IPS DF 6.9 (cell line): Measurements from ENCODE around the gene CLDN3.

Source experiments
- DNase-seq: peaks from one replicate; pipeline ENCODE4 v3.0.0-alpha.2; 2013; ENCODE audit warnings: low read depth, low spot score
- H3K27ac ChIP-seq: one replicate; pipeline ENCODE4 v1.5.1; 2013; ENCODE audit warnings: low read length, control low read depth
- H3K27me3 ChIP-seq: 2 replicates; pipeline ENCODE4 v1.6.1; 2013; ENCODE audit warnings: mild to moderate bottlenecking, low read length; ENCODE audit not compliant: control insufficient read depth, insufficient read depth
- H3K36me3 ChIP-seq: 2 replicates; pipeline ENCODE4 v1.6.1; 2013; ENCODE audit warnings: low read length; ENCODE audit not compliant: control insufficient read depth, insufficient read depth
- H3K4me1 ChIP-seq: 2 replicates; pipeline ENCODE4 v1.6.1; 2013; ENCODE audit warnings: low read length; ENCODE audit not compliant: control insufficient read depth, insufficient read depth
- H3K4me3 ChIP-seq: 2 replicates; pipeline ENCODE4 v1.5.1; 2013; ENCODE audit warnings: mild to moderate bottlenecking, low read length
- H3K9me3 ChIP-seq: 2 replicates; pipeline ENCODE4 v1.6.1; 2013; ENCODE audit warnings: low read length, inconsistent platforms; ENCODE audit not compliant: control insufficient read depth, insufficient read depth
- WGBS: extraction: QIAGEN DNeasy Blood & Tissue Kit; methylation state at CpG from one replicate; pipeline ENCODE4 v1.1.7; 2013; ENCODE audit warnings: mixed read lengths, missing lambda C conversion rate; ENCODE audit not compliant: insufficient read length, insufficient coverage; 5-methylcytosine and 5-hydroxymethylcytosine counted together

The CLDN3 gene

DNA sequence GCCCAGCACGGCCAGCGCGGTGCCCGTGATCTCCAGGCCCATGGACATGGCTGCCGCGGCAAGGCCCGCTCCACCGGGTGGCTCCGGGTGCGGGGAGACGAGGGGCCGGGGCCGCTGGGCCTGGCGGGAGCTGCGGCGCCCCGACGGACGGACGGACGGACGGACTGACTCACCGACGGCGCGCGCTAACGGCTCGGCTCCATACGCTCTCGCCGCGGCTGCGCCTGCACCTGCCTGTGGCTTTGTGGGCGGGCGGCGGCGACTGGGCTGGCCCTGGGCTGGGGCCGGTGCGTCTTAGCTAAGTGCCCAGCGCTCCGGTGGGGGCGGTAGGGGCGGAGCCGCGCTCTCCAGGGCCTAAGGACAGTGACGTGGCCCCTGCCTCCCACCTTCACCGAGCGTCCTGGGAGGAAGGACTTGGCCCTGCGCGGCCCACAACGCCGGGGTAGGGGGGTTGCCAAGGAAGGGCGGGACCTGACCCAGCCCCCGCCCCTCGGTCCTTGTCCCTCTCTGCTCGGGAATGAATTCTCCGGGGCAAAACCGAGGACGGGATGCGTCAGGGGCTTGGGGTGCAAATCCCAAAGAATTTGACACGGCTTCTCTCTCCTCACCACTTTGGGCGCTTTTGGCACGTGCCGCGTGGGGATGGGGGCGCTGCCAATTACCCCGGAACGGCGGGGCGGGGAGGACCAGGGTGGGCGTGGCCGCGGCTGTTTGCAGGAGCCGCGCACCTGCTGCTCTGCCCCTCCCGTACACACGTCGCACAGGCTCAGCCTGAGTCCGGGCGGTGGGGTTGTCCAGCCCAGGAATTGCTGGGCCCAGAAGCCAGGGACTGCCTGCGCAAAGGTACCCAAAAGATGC is at the start of gene CLDN3:
Gene CLDN3, minus strand, starts transcription at position 269 of the 858 bp plus-strand sequence. Its CDS starts 221 bp downstream, at position 48.
- no peak within 1 kb of the TSS for H3K27ac ChIP-seq
- H3K27me3 ChIP-seq: no peaks in the 10 kb centered on the region
- no peaks in the 10 kb centered on the region; the same call in 1 of the 2 replicates for H3K36me3 ChIP-seq
- no peaks in the 10 kb centered on the region for H3K9me3 ChIP-seq
- peak within 1 kb of the TSS; percentile 22; the same call in 1 of the 2 replicates for H3K4me3 ChIP-seq
- peak; percentile 72 for DNase-seq
- H3K4me1 ChIP-seq: peaks cover 5% of the 10 kb centered on the region
- WGBS: no CpG with 5 or more reads among the region's 82 CpGs

DNA sequence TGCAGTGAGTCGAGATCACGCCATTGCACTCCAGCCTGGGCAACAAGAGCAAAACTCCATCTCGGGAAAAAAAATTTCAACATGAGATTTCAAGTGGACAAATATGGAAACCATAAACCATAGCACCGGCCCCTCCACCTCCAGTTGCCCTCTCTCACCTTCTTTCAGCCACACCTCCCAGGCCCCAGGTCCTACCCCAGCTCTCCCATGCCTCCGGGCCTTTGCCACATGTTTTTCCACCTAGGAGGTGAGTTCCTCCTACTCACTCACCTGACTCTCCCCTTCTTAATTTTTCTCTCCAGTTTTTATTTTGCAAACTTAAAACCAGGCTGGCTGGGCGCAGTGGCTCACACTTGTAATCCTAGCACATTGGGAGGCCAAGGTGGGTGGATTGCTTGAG is 47.1 kb upstream of the CLDN3 start:
- H3K36me3 ChIP-seq: no peaks in the 10 kb centered on the region
- H3K4me3 ChIP-seq: no peak overlapping the region
- H3K9me3 ChIP-seq: no peaks in the 10 kb centered on the region
- no CpG with 5 or more reads among the region's 6 CpGs for WGBS
- no peaks in the 10 kb centered on the region for H3K4me1 ChIP-seq
- no peak for DNase-seq
- no peak overlapping the region for H3K27ac ChIP-seq
- no peaks in the 10 kb centered on the region for H3K27me3 ChIP-seq

GRCh38 chr7:73815436-73815835 is 45.4 kb upstream of the CLDN3 start:
- Histone ChIP-seq H3K9me3 (no peaks in the 10 kb centered on the region), H3K27ac (no peak overlapping the region), H3K36me3 (no peaks in the 10 kb centered on the region), H3K4me1 (peaks cover 4% of the 10 kb centered on the region; the same call in 1 of the 2 replicates), H3K27me3 (no peaks in the 10 kb centered on the region), H3K4me3 (no peak overlapping the region)
- no peak for DNase-seq
- WGBS: no CpG with 5 or more reads among the region's 8 CpGs

DNA sequence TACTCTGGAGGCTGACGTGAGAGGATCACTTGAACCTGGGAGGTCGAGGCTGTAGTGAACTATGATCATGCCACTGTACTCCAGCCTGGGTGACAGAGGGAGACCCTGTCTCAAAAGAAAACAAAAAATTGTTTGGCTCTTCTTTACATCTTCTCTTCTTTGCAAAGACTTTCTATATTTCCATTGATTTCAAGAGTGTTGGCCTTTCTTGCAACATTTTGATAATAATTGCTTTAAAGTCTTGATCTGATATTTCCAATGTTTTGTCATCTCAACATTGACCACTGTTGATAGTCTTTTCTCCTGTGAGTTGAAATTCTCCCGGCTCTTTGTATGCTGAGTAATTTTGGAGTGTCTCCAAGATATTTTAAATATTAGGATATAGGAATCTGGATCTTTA is 42.9 kb upstream of the CLDN3 start:
- no peak for DNase-seq
- H3K27ac ChIP-seq: no peak overlapping the region
- no CpG with 5 or more reads among the region's 3 CpGs for WGBS
- no peaks in the 10 kb centered on the region for H3K9me3 ChIP-seq
- H3K36me3 ChIP-seq: no peaks in the 10 kb centered on the region
- no peaks in the 10 kb centered on the region for H3K27me3 ChIP-seq
- H3K4me3 ChIP-seq: no peak overlapping the region
- peaks cover 4% of the 10 kb centered on the region for H3K4me1 ChIP-seq

GRCh38 chr7:73811760-73812168 is 41.7 kb upstream of the CLDN3 start:
- H3K9me3 ChIP-seq: no peaks in the 10 kb centered on the region
- no peak overlapping the region for H3K4me3 ChIP-seq
- no peak overlapping the region for H3K27ac ChIP-seq
- no CpG with 5 or more reads among the region's 11 CpGs for WGBS
- no peaks in the 10 kb centered on the region for H3K36me3 ChIP-seq
- H3K4me1 ChIP-seq: peaks cover 4% of the 10 kb centered on the region
- no peak for DNase-seq
- H3K27me3 ChIP-seq: no peaks in the 10 kb centered on the region

- H3K27me3 ChIP-seq: no peaks in the 10 kb centered on the region
- WGBS: no CpG with 5 or more reads among the region's 4 CpGs
- H3K4me1 ChIP-seq: peaks cover 4% of the 10 kb centered on the region
- no peak overlapping the region for H3K4me3 ChIP-seq
- H3K9me3 ChIP-seq: no peaks in the 10 kb centered on the region
- H3K27ac ChIP-seq: no peak overlapping the region
- no peak for DNase-seq
- no peaks in the 10 kb centered on the region for H3K36me3 ChIP-seq
Measured at GRCh38 chr7:73810998-73811360, 40.9 kb upstream of the CLDN3 start.

GRCh38 chr7:73809467-73809951 is 39.4 kb upstream of the CLDN3 start:
- no peak overlapping the region for H3K4me3 ChIP-seq
- H3K4me1 ChIP-seq: peaks cover 4% of the 10 kb centered on the region
- H3K36me3 ChIP-seq: no peaks in the 10 kb centered on the region
- H3K9me3 ChIP-seq: no peaks in the 10 kb centered on the region
- H3K27ac ChIP-seq: no peak overlapping the region
- DNase-seq: no peak
- no peaks in the 10 kb centered on the region for H3K27me3 ChIP-seq
- no CpG with 5 or more reads among the region's 21 CpGs for WGBS

- WGBS: 100% methylated on average over 1 of the region's 4 CpGs
Measured at GRCh38 chr7:73802459-73802858, 32.4 kb upstream of the CLDN3 start.

DNA sequence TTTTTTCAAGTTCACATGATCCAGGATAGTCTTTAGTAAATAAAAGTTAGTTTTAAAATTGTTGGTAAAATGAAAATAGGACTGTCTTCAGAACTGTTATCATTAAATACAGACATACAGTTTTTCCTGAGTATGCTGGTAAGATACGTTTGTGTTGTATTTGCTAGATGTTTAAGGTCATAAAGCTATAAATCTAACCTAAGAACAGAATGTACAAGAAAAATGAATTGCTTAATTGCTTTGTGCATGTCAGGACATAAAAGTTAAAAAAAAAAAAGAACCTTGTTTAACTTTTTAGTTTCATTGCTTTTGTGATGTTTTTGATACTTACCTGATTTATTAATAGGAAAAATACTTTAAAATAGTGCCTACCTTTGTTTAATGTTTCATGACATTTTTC is 31.5 kb upstream of the CLDN3 start:
- H3K4me3 ChIP-seq: no peak overlapping the region
- no peaks in the 10 kb centered on the region for H3K27me3 ChIP-seq
- DNase-seq: no peak
- no peaks in the 10 kb centered on the region for H3K9me3 ChIP-seq
- no CpG with 5 or more reads among the region's 1 CpG for WGBS
- no peaks in the 10 kb centered on the region for H3K36me3 ChIP-seq
- H3K4me1 ChIP-seq: no peaks in the 10 kb centered on the region
- H3K27ac ChIP-seq: no peak overlapping the region

More at GRCh38 chr7:73802459-73802858, 32.4 kb upstream of the CLDN3 start:
- Histone ChIP-seq H3K4me1 (no peaks in the 10 kb centered on the region), H3K27ac (no peak overlapping the region), H3K9me3 (no peaks in the 10 kb centered on the region), H3K4me3 (no peak overlapping the region), H3K36me3 (no peaks in the 10 kb centered on the region), H3K27me3 (no peaks in the 10 kb centered on the region)
- no peak for DNase-seq

GRCh38 chr7:73799282-73800141 is 29.4 kb upstream of the CLDN3 start:
- no CpG with 5 or more reads among the region's 10 CpGs for WGBS
- DNase-seq: no peak
- Histone ChIP-seq H3K4me3 (no peak overlapping the region), H3K36me3 (no peaks in the 10 kb centered on the region), H3K9me3 (no peaks in the 10 kb centered on the region), H3K27me3 (no peaks in the 10 kb centered on the region), H3K4me1 (no peaks in the 10 kb centered on the region), H3K27ac (no peak overlapping the region)
